Measurements from ENCODE around the gene TRIM62. TPM values are rescaled to one million over a fixed set of nuclear protein-coding genes. Genes with fewer than 3 reads are reported as not detected.

Gene TRIM62
- polyA plus RNA-seq (ENCODE audit: insufficient read length in 12 of 12), result 1 to 10 TPM in 11 of 12 donors, not detected in 1; 4.5 to 8.2 (median 5.6) TPM
- long read RNA-seq, donor 1, result 0 reads
- long read RNA-seq, donor 2, partial matches to known transcripts, result 0 of 2 reads
- long read RNA-seq, donor 2, other reads (novel, unspliced or antisense), result 0 of 2 reads
- long read RNA-seq, donor 3, partial matches to known transcripts, result 0 of 1 reads
- long read RNA-seq, donor 3, other reads (novel, unspliced or antisense), result 0 of 1 reads
- long read RNA-seq, donor 4, result 0 reads
- long read RNA-seq, donor 5, transcript TRIM62-201 (5 exons, 3,437 nt), result major isoform, 5 of 5 reads
- long read RNA-seq, donor 5, partial matches to known transcripts, result 0 of 5 reads
- long read RNA-seq, donor 5, other reads (novel, unspliced or antisense), result 0 of 5 reads
- long read RNA-seq, donor 6, partial matches to known transcripts, result 0 of 1 reads
- long read RNA-seq, donor 6, other reads (novel, unspliced or antisense), result 0 of 1 reads
- long read RNA-seq, donor 7, result 0 reads
- long read RNA-seq, donor 8, partial matches to known transcripts, result 0 of 1 reads
- long read RNA-seq, donor 8, other reads (novel, unspliced or antisense), result 0 of 1 reads
- long read RNA-seq, donor 9, partial matches to known transcripts, result 0 of 2 reads
- long read RNA-seq, donor 9, other reads (novel, unspliced or antisense), result 0 of 2 reads
- long read RNA-seq, donor 10, partial matches to known transcripts, result 0 of 2 reads
- long read RNA-seq, donor 10, other reads (novel, unspliced or antisense), result 0 of 2 reads
- long read RNA-seq, donor 11, partial matches to known transcripts, result 0 of 3 reads
- long read RNA-seq, donor 11, other reads (novel, unspliced or antisense), result 0 of 3 reads

GRCh38 chr1:33181921-33182341 is at the start of gene TRIM62:
Gene TRIM62, minus strand, starts transcription at chr1:33182043. Its CDS starts 611 bp downstream, at chr1:33181432.
- DNase-seq, result peak; percentile 93

GRCh38 chr1:33231166-33231565 is 49.3 kb upstream of the TRIM62 start:
- no peak for DNase-seq

- DNase-seq, result peak; percentile 78
Measured at GRCh38 chr1:33228935-33229487, 47.2 kb upstream of the TRIM62 start.

- DNase-seq, result no peak
Measured at GRCh38 chr1:33225586-33225985, 43.7 kb upstream of the TRIM62 start.

- DNase-seq, result no peak
Measured at GRCh38 chr1:33224166-33224707, 42.4 kb upstream of the TRIM62 start.

GRCh38 chr1:33222381-33222780 is 40.5 kb upstream of the TRIM62 start:
- DNase-seq, result no peak

GRCh38 chr1:33221385-33221758 is 39.5 kb upstream of the TRIM62 start:
- DNase-seq, result no peak

- no peak for DNase-seq
Measured at GRCh38 chr1:33220676-33221384, 39.0 kb upstream of the TRIM62 start.

- DNase-seq, result no peak
Measured at GRCh38 chr1:33219886-33220661, 38.2 kb upstream of the TRIM62 start.

- no peak for DNase-seq
Measured at GRCh38 chr1:33211972-33212371, 30.1 kb upstream of the TRIM62 start.

GRCh38 chr1:33206340-33206739 is 24.5 kb upstream of the TRIM62 start:
- DNase-seq, result no peak

- DNase-seq, result no peak
Measured at GRCh38 chr1:33195556-33195955, 13.7 kb upstream of the TRIM62 start.

- DNase-seq, result no peak
Measured at GRCh38 chr1:33191731-33192275, 10.0 kb upstream of the TRIM62 start.

- no peak for DNase-seq
Measured at GRCh38 chr1:33190701-33191100, 8.9 kb upstream of the TRIM62 start.

GRCh38 chr1:33188572-33189275 is 6.9 kb upstream of the TRIM62 start:
- DNase-seq, result no peak

GRCh38 chr1:33186936-33187335 is 5.1 kb upstream of the TRIM62 start:
- no peak for DNase-seq

- DNase-seq, result no peak
Measured at GRCh38 chr1:33185541-33185940, 3.7 kb upstream of the TRIM62 start.

GRCh38 chr1:33183306-33183705 is 1.5 kb upstream of the TRIM62 start:
- DNase-seq, result no peak

GRCh38 chr1:33182896-33183295 is 1.1 kb upstream of the TRIM62 start:
- no peak for DNase-seq

GRCh38 chr1:33182401-33182841 is 578 bp upstream of the TRIM62 start:
- DNase-seq, result peak; percentile 86
